Limb (tissue), 2 donors: Measurements from ENCODE around the gene NEDD4L.
A peak's percentile ranks its signal among the peaks of the same experiment; 100 is the strongest.
"Not testable (repeated sequence)": the region's sequence is repeated elsewhere in the genome, so short reads cannot be mapped to it uniquely, and the experiment has no call there.

Source experiments
- DNase-seq, 2 donors: peaks; one replicate each; pipeline ENCODE4 v3.0.0-alpha.2; 2016; ENCODE audit errors: extremely low spot score in 2 of 2

NEDD4L gene

GRCh38 chr18:58043491-58044369 is at the start of gene NEDD4L:
Gene NEDD4L (plus strand): TSS chr18:58044226. CDS start chr18:58044661, 435 bp downstream.
- peak; percentile 88 to 92 for DNase-seq

DNA sequence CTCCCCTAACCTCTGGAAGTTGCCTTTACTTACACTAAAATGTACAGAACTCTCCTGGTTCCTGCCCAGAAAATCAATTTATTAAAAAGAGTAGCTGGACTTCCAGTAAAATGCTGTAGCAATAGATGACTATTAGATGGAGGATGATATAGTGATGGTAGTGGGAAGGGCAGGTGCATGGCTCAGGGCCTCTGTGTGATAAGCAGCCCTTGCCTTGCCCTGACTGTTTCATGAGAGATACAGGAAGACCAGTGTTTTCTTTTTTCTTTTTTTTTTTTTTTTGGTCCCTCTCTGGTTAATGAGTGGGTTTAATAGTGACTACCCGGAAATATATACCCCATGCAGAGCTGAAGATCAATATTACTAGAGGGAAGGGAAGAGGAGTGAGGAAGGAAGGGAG is 48.7 kb upstream of the NEDD4L start:
- DNase-seq: no peak

DNA sequence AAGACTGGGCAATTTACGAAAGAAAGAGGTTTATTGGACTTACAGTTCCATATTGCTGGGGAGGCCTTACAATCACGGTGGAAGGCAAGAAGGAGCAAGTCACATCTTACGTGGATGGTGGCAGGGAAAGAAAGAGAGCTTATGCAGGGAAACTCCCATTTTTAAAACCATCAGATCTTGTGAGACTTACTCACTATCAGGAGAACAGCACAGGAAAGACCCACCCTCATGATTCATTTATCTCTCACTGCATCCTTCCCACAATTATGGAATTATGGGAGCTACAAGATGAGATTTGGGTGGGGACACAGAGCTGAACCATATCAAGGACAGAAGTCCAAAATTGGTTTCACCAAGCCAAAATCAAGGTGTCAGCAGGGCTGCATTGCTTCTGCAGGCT is 47.1 kb upstream of the NEDD4L start:
- not testable (repeated sequence) for DNase-seq

DNA sequence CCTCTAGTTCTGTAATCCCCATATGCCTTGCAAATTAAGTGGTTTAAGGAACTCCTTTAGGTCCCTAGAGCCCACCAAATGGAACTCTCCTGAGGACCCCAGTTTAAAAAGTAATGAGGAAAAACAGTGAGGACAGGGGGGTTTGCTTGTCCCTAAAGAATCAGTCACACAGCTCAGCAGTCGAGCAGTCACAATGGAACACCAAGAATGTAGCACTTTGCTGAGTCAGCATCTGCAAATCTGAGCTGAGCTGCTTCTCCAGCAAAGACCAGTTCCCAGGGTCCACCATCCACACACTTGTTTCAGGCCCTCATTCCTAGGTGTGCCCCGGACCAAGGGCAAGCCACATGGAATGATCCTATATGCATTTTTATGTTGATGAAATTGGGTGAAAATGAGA is 46.2 kb upstream of the NEDD4L start:
- DNase-seq: no peak

DNA sequence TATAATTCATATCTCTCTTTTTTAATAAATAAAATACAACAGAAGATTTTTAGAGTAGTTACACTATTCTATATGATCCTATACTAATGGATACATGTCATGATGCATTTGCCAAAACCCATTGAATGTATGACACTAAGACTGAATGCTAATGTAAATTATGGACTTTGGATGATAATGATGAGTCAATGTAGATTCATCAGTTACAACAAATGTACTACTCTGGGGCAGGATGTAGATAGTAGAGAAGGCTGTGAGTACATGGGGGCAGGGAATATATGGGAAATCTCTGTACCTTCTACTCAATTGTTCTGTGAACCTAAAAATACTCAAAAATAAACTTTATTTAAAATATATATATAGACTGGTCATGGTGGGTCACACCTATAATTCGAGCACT is 45.6 kb upstream of the NEDD4L start:
- DNase-seq: no peak

- no peak for DNase-seq
Observed at GRCh38 chr18:58004317-58004716, 39.7 kb upstream of the NEDD4L start.

DNA sequence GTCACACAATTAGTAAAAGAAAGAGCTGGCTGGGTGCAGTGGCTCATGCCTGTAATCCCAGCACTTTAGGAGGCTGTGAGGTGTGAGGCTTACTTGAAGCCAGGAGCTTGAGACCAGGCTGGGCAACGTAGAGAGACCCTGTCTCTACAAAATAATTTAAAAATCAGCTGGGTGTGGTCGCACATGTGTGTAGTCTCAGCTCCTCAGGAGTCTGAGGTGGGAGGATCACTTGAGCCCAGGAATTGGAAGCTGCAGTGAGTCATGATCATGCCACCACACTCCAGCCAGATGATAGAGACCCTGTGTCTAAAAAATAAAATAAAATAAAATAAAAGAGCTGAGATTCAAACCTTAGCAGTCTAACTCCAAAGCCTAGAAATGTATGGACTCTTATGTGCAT is 39.0 kb upstream of the NEDD4L start:
- DNase-seq: no peak

GRCh38 chr18:58005885-58006523 is 38.0 kb upstream of the NEDD4L start:
- DNase-seq: no peak

DNA sequence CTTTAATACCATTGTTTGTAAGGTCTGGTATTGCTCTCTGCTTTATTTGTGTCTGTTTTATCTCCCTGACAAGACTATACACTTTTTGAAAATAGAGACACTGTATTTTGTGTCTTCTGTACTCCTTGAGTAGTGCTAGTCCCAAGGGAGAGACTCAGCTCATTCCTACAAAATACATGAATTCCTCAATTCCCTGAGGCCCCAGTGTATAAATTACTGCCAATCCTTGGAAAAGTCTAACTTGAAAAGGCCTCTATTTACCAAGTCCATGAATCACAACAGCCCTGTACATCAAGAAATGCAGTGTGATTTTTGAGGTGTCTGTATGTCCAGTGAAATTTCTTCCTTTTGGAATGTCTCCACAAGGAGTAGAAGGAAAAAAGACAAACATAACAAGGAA is 34.9 kb upstream of the NEDD4L start:
- no peak for DNase-seq

DNA sequence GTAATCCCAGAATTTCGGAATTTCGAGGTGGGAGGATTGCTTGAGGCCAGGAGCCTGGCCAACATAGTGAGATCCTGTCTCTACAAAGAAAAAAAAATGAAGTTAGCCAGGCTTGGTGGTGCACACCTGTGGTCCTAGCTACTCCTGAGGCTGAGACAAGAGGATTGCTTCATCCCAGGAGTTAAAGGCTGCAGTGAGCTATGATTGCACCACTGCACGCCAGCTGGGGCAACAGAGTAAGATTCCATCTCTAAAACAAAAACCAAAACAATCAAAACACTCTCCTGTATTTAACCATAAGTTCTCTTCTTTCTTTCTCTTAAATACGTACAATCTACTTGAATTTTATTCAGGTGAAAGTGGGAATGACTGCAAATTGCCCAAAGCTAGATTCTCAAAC is 33.8 kb upstream of the NEDD4L start:
- DNase-seq: no peak

DNA sequence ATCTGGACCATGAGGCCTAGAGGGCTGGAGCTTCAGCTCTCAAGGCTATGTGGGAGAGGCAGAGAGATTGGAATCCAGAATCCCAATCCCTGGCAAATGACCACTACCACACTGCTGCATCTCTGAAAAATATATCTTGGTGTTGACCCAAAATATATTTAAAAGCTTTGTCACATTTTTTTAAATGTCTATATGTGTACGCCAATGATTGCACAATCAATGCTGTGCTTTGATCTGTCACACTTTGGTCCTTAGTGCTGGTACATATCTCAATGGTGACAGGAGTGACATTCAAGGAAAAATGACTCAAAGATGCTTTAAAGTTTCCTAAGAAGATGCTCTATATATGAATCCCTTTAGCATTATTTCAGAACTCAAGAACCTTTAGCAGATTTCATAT is 31.7 kb upstream of the NEDD4L start:
- DNase-seq: no peak

DNA sequence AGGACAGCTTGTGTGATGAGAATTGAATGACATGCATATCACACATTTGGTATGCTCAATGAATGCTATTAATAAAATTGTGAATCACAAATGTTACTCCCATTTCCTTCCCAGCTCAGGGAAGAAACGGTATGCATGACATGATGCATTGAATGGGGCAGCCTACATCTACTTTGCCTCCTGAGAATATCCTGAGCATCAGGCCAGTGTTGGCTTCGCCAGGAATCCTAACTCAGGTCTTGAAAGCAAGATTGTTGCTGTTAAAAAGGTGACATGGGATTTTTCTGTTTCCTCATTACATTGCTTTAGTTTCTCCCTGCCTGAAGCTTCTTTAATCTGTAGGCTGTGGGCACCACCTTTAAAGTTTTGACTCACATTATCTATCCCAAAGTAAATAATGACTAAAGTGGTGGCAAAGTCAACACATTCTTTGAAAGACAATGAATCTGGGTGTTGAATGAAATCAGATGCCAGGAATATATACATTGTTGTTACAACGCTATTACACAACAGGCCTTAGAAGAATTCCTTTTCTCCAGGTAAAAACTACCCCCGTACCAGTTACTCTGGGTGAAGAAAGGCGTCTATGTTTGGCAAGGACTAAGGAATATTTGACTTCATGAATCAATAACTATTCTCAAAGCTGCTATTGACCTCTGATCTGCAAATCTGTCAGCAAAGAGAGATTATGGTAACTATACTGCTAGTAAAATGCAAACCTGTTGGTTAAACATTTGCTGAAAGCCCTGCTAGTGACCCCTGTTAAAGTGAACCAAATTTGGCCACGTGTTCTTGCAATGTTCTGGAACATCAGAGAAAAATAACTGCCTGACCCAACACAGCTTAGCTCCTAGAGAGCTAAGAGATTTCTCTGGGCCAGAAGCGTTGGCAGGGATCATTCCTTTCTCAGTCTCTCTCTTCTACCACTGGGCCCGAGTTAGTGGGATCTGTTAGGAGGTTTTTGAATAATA is 30.5 kb upstream of the NEDD4L start:
- DNase-seq: no peak

DNA sequence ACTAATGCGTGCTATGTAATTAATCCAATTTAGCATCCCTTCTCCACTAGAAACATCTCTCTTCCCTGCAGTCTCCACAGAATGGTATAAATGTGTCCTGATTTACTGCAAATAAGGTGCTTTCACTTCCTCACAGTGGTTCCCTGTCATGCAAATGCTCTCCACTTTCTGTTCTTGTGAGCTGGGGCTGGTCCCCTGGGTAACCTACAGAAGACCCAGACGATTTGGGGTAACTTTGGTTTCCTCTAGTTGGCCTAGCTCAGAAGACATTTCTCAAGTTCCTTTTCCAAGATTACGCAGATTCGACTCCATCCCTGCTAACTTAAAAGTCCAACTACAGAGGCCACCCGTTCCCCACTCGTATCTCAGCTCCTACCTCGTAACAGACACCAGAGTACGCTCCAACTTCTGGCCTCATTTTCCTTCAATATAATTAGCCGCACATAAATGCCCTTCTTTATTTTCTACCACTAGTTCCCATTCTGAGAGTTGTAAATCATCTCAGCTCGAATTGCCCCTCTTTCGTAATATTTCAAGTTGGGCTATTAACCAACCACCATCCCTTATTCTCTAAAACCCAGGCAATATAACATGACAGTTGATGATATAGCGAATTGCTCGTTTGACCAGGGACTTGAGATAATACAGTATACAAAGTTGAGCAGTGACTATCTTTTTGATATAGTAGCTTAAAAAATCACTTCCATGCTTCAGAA is 28.8 kb upstream of the NEDD4L start:
- DNase-seq: no peak

GRCh38 chr18:58017267-58017666 is 26.8 kb upstream of the NEDD4L start:
- DNase-seq: no peak

- DNase-seq: no peak
Observed at GRCh38 chr18:58020567-58021107, 23.4 kb upstream of the NEDD4L start.

GRCh38 chr18:58021504-58021903 is 22.5 kb upstream of the NEDD4L start:
- DNase-seq: no peak

- DNase-seq: no peak
Observed at GRCh38 chr18:58023108-58023507, 20.9 kb upstream of the NEDD4L start.

GRCh38 chr18:58024139-58024538 is 19.9 kb upstream of the NEDD4L start:
- no peak for DNase-seq

DNA sequence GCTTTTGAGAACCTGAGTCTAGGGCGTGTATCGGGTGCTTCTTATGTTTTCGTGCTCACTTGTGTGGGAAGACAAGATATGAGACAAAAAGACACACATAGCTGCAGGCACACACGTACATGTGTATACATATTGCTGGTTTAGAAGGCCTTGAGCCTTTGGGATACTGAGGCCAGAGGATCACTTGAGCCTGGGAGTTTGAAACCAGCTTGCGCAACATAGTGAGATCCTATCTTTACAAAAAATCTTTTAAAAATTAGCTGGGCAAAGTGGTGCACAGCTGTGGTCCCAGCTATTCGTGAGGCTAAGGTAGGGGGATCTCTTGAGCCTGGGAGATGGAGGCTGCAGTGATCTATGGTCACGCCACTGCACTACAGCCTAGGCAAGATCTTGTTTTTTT is 18.8 kb upstream of the NEDD4L start:
- no peak for DNase-seq

GRCh38 chr18:58025733-58026132 is 18.3 kb upstream of the NEDD4L start:
- DNase-seq: no peak

GRCh38 chr18:58026395-58026794 is 17.6 kb upstream of the NEDD4L start:
- DNase-seq: no peak
